Right lobe of liver (tissue), 4 donors: ENCODE data around the gene APBB2.

Source experiments
- POLR2A ChIP-seq: fragments of 450-650 bp; IDR thresholded peaks from one replicate; pipeline ENCODE4 v1.6.1; 2017; ENCODE audit warnings: antibody characterized with exemption, mild to moderate bottlenecking
- TF ChIP-seq, protein P1 (sequence below), 4 donors: fragments of 200-600 bp in 3 of 4; fragments of 450-650 bp in 1 of 4; IDR thresholded peaks; one replicate each; pipeline versions ENCODE4 v1.5.1 to v1.8.0; 2016 to 2022; ENCODE audit warnings: antibody characterized with exemption in 4 of 4, mild to moderate bottlenecking in 2 of 4
- donor health status: DM: no; HTN: no; CAD: no.
- donor health status: DM: no; HTN: no; CAD: no.
- donor health status: DM: no; HTN: yes; CAD: no.

DNA sequence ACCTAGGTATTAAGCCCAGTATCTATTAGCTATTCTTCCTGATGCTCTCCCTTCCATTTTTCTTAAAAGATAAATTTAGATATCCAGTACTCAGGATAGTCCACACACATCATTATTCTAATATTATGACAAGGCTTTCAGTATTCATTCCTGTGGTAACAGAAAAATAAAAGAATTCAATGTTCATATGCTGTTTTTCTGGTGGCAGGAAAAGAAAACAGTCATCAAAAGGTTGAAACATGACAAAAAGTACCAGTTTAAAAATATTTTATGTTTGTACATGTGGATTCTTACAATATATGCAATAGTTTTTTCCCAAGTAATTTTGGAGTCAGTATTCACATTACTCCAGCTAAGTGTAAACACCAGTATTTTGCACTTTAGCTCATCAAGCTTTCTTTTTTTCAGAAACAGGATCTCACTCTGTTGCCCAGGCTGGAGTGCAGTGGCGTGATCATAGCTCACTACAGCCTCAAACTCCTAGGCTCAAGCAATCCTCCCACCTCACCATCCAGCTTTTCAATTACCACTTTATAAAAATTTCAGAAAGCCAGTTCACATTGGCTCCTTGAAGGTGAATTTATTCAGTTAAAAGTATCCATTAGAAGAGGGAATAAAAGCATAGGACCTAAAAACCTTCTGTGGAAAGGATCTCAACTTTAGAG, 2.3 kb downstream of the APBB2 start:
- TF ChIP-seq, protein P1, sequence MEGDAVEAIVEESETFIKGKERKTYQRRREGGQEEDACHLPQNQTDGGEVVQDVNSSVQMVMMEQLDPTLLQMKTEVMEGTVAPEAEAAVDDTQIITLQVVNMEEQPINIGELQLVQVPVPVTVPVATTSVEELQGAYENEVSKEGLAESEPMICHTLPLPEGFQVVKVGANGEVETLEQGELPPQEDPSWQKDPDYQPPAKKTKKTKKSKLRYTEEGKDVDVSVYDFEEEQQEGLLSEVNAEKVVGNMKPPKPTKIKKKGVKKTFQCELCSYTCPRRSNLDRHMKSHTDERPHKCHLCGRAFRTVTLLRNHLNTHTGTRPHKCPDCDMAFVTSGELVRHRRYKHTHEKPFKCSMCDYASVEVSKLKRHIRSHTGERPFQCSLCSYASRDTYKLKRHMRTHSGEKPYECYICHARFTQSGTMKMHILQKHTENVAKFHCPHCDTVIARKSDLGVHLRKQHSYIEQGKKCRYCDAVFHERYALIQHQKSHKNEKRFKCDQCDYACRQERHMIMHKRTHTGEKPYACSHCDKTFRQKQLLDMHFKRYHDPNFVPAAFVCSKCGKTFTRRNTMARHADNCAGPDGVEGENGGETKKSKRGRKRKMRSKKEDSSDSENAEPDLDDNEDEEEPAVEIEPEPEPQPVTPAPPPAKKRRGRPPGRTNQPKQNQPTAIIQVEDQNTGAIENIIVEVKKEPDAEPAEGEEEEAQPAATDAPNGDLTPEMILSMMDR (IDR thresholded peaks at IDR 0.05), result no peak
- no peak for TF ChIP-seq POLR2A
